Femur (tissue), 1 donor: ENCODE measurements around the gene NCR3LG1.

Source experiments
- DNase-seq: peaks from one replicate; pipeline ENCODE4 v3.0.0-alpha.2; 2017

NCR3LG1 gene

DNA sequence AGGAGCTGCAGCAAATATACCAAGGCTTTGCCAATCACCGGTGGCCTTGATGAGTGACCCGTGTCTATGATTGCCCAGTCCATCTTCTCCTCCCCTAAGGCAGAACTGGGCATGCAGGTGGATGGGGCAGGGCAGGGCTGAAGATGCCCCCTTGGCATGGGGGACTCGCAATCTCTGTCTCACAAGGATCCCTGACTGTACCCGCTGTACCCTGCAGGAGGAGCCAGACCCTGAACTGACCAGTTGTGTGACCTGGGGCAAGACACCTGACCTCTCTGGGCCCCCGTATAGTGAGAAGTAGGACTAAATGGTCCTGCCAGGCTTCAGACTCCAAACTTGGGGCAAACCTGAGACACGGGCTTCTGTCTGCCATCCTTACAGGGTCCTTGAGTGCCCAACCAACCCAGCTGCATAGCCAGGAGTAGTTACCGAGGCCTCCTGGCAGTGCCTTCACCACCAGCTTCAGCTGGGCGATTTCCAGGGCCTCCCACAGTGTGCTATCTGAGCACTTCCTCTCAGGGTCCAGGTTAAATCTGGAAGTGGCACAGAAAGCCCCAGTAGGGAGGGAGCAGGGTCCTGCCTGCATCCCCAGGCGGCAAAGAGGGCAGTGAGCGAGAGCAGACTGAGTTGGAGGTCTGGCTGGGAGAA lies 43.3 kb downstream of the NCR3LG1 start:
- DNase-seq: no peak

DNA sequence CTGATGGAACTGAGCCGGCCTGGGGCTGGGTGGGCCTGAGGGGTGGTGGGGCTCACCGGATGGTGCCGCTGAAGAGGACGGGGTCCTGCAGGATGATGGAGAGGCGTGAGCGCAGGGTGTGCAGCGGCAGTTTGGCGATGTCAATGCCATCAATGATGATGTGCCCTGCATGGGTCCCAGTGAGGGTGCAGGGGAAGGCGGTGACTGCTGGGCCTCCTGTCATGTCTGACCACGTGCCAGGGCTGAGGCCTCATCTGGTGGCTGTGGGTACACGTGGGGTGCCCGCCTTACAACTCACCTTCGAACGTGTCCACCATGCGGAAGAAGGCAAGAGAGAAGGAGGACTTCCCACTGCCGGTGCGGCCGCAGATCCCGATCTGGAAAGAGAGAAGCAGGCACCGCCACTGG lies 44.0 kb downstream of the NCR3LG1 start:
- no peak for DNase-seq

- no peak for DNase-seq
Observed at GRCh38 chr11:17395978-17396377, 44.4 kb downstream of the NCR3LG1 start.

GRCh38 chr11:17396598-17397310 lies 45.2 kb downstream of the NCR3LG1 start:
- DNase-seq: no peak

GRCh38 chr11:17397311-17398002 lies 45.9 kb downstream of the NCR3LG1 start:
- no peak for DNase-seq

DNA sequence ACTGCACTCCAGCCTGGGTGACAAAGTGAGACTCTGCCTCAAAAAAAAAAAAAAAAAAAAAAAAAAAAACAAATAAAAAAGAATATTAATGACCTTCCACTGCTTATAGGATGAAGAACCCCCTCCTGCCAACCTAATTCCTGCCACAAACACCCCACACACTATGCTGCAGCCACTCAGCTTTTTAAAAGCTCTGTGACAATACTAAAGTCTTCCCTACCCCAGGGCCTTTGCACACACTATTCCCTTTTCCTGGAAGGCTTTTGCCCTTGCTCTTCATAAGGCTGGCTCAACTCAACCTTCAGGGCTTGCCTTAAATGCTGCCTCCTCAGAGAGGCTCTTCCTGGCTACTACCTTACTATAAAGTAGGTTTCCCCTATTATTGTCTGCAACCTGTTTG lies 47.6 kb downstream of the NCR3LG1 start:
- DNase-seq: no peak

- no peak for DNase-seq
Observed at GRCh38 chr11:17400048-17400775, 48.6 kb downstream of the NCR3LG1 start.

DNA sequence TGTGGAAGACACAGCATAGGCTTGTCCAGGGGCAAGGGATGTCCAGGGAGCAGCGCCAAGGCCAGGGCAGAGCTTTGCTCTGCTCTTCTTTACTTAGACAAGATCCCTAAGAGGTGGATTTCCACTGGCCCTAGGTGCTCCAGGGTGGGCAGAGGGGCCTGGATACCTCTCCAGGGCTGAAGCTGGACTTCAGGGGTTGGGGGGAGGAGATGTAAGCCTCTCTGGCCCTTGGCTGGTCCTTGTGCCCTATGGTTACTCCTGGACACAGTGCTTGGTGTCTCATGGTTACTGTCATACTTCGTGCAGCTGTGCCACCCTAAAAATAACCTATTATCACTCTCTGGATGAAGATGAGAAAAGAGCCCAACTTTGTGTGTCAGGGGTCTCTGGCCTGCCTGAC lies 49.7 kb downstream of the NCR3LG1 start:
- DNase-seq: no peak

DNA sequence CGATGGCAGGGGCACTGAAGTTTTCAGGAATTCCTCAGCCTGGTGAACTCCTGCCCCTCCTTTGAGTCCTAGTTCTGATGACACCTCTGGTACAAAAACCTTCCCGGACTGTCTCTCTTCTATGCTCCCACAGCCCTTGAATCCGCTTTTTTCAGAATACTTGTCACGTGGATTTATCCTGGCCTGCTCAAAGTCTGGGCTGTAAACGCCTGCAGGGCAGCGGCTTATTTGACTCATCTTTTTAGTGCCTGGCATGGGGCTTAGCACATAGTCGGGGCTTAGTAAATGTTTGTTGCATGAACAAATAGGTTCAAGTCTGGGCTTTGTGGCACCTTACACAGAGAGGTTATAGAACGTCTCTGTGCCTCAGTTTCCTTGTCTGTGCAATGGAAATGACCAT lies 50.2 kb downstream of the NCR3LG1 start:
- DNase-seq: no peak

- no peak for DNase-seq
Observed at GRCh38 chr11:17402486-17402885, 50.9 kb downstream of the NCR3LG1 start.

DNA sequence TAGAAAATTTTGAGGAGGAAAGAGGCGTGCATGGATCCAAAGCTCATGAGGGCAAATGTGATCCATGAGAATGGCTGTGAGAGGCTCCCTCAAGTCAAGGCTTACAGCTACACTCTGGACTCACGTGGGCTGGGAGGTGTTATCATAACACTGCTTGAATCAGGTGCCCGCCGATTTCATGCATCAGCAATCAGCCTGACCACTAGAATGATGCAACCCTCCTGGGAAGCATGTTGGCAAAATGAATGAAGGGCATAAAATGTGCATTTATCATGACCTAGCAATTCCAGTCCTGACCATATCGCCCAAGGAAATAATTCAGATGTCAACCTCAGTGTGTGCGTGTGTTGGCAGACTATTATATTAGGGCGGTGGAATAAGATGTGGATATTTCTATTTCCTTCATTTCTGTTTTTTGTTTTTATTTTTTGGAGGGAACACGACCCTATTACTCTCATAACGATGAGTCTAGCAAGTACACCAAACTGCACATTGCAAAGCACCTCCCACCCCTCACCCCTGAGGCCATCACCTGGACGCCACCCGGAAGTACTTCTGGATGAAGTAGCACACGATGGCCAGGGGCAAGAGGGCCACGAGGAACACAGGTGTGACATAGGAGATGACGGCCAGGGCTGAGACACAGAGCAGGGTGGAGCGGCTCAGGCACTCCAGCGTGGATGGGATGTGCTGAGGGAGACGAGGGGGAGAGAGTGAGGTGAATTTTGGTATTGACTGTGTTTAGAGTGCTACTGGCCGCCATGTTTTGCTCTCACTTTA lies 52.6 kb downstream of the NCR3LG1 start:
- DNase-seq: no peak

DNA sequence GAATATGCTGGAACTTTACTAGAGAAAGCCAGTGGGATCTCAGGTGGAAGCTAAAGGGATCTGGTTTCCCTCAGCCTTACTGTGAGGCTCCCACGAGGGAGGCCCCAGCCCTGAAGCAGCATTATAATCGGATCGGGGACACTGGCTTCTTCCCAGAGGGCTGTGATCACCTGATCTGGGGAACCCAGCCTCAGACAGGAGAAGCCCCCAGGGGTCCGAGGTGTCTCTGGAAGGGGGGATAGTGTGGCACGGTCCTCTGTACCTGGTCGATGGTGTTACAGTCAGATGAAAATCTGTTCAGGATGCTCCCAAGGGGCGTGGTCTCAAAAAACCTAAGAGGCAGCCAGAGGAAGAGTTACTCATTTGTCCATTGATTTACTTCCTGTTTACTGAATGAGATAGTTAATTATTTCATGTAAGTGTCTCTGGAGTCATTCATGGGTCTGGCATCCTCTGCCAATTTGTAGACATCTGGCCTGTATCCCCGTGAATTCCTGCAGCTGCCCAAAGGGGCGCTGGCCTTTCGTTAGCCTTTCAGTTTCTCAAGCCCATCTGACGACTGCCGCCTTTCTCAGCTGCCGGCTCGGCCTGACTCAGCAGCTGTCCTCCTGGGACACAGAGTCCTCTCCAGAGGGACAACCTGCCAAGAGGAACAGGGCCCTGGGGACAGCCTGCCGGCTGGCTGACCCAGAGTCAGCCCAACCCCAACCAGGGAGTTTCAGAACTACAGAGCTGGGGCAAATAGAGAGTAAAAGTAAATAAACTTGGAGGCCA lies 53.8 kb downstream of the NCR3LG1 start:
- DNase-seq: peak; percentile 63

GRCh38 chr11:17406082-17406817 lies 54.6 kb downstream of the NCR3LG1 start:
- no peak for DNase-seq

GRCh38 chr11:17406818-17407149 lies 55.2 kb downstream of the NCR3LG1 start:
- no peak for DNase-seq

GRCh38 chr11:17407575-17407974 lies 56.0 kb downstream of the NCR3LG1 start:
- DNase-seq: no peak

DNA sequence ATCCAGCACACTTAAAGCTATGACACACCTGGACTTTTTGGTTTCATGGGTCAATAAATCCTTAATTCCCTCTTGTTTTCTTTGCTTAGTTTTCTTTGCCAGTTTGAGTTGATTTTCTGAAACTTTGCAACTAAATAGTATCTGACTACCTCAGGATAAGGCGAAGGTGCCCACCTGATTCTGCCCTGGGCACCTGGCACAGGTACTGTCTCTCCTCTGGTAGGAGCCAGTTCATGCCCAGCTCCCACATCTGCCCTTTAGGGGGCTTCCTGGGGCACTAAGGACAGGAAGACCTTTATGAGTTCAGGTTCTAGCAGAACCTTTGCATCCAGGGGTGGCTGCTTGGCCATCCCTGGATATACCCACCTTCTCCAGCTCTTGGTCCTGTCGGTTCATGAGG lies 56.4 kb downstream of the NCR3LG1 start:
- DNase-seq: no peak

GRCh38 chr11:17408641-17409040 lies 57.0 kb downstream of the NCR3LG1 start:
- DNase-seq: no peak

- no peak for DNase-seq
Observed at GRCh38 chr11:17410606-17411379, 59.2 kb downstream of the NCR3LG1 start.

DNA sequence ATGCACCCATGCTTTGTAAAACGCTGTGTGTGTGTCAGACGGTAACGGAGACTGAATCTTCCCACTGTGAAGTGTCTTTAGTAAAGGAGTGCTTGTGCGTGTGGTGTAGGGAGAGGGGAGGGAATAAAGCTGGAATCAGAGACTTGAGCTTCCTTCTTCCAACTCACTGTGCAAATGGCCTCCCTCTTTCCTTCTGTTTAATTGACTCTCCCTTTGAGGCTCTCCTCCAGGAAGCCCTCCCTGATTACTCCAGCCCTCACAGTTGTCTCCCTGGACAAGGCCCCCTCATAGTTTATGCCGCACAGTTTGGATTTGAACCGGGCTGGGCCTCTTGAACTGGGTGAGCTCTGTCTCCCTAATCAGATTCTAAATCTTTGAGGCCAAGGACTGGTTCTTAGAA lies 59.8 kb downstream of the NCR3LG1 start:
- no peak for DNase-seq

GRCh38 chr11:17412488-17413180 lies 61.0 kb downstream of the NCR3LG1 start:
- no peak for DNase-seq
